Mesendoderm (in vitro differentiated cells): ENCODE results near the gene VAPA. TPM values are rescaled to one million over a fixed set of nuclear protein-coding genes. Genes with fewer than 3 reads are reported as not detected.
A peak's percentile ranks its signal among the peaks of the same experiment; 100 is the strongest.

Experiments
- DNase-seq: peaks from one replicate; pipeline ENCODE4 v3.0.0; 2013
- H2AK5ac ChIP-seq: 2 replicates; pipeline ENCODE4 v1.6.1; 2013; ENCODE audit warnings: low read length, inconsistent platforms
- H2BK120ac ChIP-seq: 2 replicates; pipeline ENCODE4 v1.6.1; 2013; ENCODE audit warnings: low read depth, mild to moderate bottlenecking, low read length, moderate library complexity, mixed read lengths
- H2BK15ac ChIP-seq: replicated peaks from 2 replicates; pipeline ENCODE4 v1.6.1; 2013; ENCODE audit warnings: low read depth, mild to moderate bottlenecking, moderate library complexity
- H2BK5ac ChIP-seq: 2 replicates; pipeline ENCODE4 v1.6.1; 2013; ENCODE audit warnings: low read length, inconsistent platforms
- H3K18ac ChIP-seq: 2 replicates; pipeline ENCODE4 v1.6.1; 2013; ENCODE audit warnings: mild to moderate bottlenecking, low read length, mixed read lengths
- H3K23ac ChIP-seq: one replicate; pipeline ENCODE4 v1.6.1; 2013; ENCODE audit warnings: low read length
- H3K27ac ChIP-seq: 2 replicates; pipeline ENCODE4 v1.5.1; 2013; ENCODE audit warnings: low read depth, mild to moderate bottlenecking, inconsistent platforms, low read length, moderate library complexity
- H3K27me3 ChIP-seq: 2 replicates; pipeline ENCODE4 v1.6.1; 2013; ENCODE audit warnings: low read length, control low read depth, mild to moderate bottlenecking, inconsistent platforms; ENCODE audit not compliant: insufficient read depth, poor library complexity
- H3K36me3 ChIP-seq: 2 replicates; pipeline ENCODE4 v1.6.1; 2013; ENCODE audit warnings: low read length, inconsistent platforms; ENCODE audit not compliant: control insufficient read depth, insufficient read depth
- H3K4ac ChIP-seq: one replicate; pipeline ENCODE4 v1.6.1; 2013; ENCODE audit warnings: low read depth, mild to moderate bottlenecking, low read length, moderate library complexity
- H3K4me1 ChIP-seq: 2 replicates; pipeline ENCODE4 v1.6.1; 2013; ENCODE audit warnings: low read depth, low read length, inconsistent platforms; ENCODE audit not compliant: control insufficient read depth
- H3K4me2 ChIP-seq: 2 replicates; pipeline ENCODE4 v1.6.1; 2013; ENCODE audit warnings: low read length
- H3K4me3 ChIP-seq: 2 replicates; pipeline ENCODE4 v1.5.1; 2013; ENCODE audit warnings: mild to moderate bottlenecking, low read length
- H3K56ac ChIP-seq: one replicate; pipeline ENCODE4 v1.6.1; 2013; ENCODE audit warnings: low read length
- H3K79me1 ChIP-seq: 2 replicates; pipeline ENCODE4 v1.6.1; 2013; ENCODE audit warnings: low read length, inconsistent platforms
- H3K79me2 ChIP-seq: 2 replicates; pipeline ENCODE4 v1.6.1; 2013; ENCODE audit warnings: mild to moderate bottlenecking, low read length; ENCODE audit not compliant: control insufficient read depth, insufficient read depth
- H3K9ac ChIP-seq: 2 replicates; pipeline ENCODE4 v1.6.1; 2013; ENCODE audit warnings: low read length, inconsistent platforms
- H4K5ac ChIP-seq: one replicate; pipeline ENCODE4 v1.6.1; 2013; ENCODE audit warnings: low read length
- H4K8ac ChIP-seq: one replicate; pipeline ENCODE4 v1.6.1; 2013; ENCODE audit warnings: low read depth, mild to moderate bottlenecking, control low read depth, low read length, moderate library complexity
- WGBS: extraction: QIAGEN DNeasy Blood & Tissue Kit; methylation state at CpG from one replicate; pipeline ENCODE4 v1.1.7; 2013; ENCODE audit warnings: low lambda C conversion rate, missing lambda C conversion rate; ENCODE audit not compliant: insufficient coverage; ENCODE audit errors: extremely low coverage; 5-methylcytosine and 5-hydroxymethylcytosine counted together
- polyA plus RNA-seq, 2 experiments: library from polyadenylated mRNA; stranded (reverse); fragments of 200-250 nt; gene quantifications; one replicate each; pipeline ENCODE4 v1.2.3, GENCODE V29; 2013

The VAPA gene, protein sequence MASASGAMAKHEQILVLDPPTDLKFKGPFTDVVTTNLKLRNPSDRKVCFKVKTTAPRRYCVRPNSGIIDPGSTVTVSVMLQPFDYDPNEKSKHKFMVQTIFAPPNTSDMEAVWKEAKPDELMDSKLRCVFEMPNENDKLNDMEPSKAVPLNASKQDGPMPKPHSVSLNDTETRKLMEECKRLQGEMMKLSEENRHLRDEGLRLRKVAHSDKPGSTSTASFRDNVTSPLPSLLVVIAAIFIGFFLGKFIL
- 128 TPM for polyA plus RNA-seq (2013, experiment 1 of 2)
- 129 TPM for polyA plus RNA-seq (2013, experiment 2 of 2)

DNA sequence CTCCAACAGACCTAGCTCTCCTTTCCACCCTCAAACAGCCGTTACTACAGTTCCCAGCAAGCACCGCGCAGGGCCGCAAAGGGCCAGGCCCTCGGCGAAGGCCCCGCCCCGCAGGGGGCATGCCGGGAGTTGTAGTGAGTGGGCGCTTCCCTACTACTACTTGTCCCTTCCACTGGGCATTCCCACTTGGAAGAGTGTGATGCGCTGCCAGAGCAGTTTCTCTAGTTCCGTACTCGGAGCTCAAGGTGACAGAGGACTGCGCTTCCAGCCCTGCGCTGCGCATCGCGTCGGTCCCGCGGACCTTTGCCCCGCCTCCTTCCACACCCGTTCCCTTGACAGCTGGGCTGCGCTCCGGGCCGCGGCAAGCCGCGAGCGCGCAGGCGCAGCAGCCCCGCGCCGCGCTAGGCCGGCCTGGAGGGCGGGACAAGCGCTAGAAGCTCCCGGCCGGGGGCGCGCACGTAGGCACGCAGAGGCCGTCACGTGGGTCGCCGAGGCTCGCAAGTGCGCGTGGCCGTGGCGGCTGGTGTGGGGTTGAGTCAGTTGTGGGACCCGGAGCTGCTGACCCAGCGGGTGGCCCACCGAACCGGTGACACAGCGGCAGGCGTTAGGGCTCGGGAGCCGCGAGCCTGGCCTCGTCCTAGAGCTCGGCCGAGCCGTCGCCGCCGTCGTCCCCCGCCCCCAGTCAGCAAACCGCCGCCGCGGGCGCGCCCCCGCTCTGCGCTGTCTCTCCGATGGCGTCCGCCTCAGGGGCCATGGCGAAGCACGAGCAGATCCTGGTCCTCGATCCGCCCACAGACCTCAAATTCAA lies at the start of gene VAPA:
Gene VAPA, plus strand, starts transcription at position 491 of the 808 bp plus-strand sequence. Its CDS starts 241 bp downstream, at position 732.
- Histone ChIP-seq H3K36me3 (no peaks in the 10 kb centered on the region), H3K79me2 (peaks cover 41% of the 10 kb centered on the region), H2BK15ac (no peak within 1 kb of the TSS), H3K4me2 (peak within 1 kb of the TSS; percentile 70), H2AK5ac (no peak within 1 kb of the TSS), H3K4me1 (no peaks in the 10 kb centered on the region), H2BK5ac (peak within 1 kb of the TSS; percentile 72), H4K8ac (peak within 1 kb of the TSS; percentile 31), H3K23ac (peak within 1 kb of the TSS; percentile 84), H4K5ac (peak within 1 kb of the TSS; percentile 33), H3K79me1 (no peaks in the 10 kb centered on the region), H3K4ac (peak within 1 kb of the TSS; percentile 84), H3K27ac (peak within 1 kb of the TSS; percentile 96), H3K4me3 (peak within 1 kb of the TSS; percentile 88), H3K18ac (peak within 1 kb of the TSS; percentile 54), H3K56ac (peak within 1 kb of the TSS; percentile 97), H3K27me3 (no peaks in the 10 kb centered on the region), H3K9ac (peak within 1 kb of the TSS; percentile 91), H2BK120ac (peak within 1 kb of the TSS; percentile 51)
- WGBS = no CpG with 5 or more reads among the region's 87 CpGs
- peak; percentile 98 for DNase-seq

DNA sequence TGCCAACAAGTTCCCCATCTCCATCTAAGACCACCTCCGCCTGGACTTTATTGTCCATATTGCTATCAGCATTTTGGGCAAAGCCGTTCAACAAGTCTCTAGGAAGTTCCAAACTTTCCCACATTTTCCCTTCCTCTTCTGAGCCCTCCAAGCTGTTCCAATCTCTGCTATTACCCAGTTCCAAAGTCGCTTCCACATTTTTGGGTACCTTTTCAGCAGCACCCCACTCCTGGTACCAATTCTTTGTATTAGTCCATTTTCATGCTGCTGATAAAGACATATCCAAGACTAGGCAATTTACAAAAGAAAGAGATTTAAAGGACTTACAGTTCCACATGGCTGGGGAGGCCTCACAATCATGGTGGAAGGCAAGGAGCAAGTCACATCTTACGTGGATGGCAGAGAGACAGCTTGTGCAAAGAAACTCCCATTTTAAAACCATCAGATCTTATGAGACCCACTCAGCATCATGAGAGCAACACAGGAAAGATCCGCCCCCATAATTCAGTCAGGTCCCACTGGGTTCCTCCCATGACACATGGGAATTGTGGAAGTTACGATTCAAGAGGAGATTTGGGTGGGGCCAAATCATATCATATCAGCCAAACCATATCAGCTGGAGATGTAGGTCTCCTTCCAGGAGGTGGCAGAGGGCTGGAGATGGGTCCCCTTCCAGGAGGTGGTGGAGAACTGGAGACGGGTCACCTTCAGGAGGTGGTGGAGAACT lies 47.9 kb upstream of the VAPA start:
- H3K4ac ChIP-seq = no peak overlapping the region
- peaks cover 19% of the 10 kb centered on the region for H3K4me1 ChIP-seq
- DNase-seq = no peak
- H4K5ac ChIP-seq = no peak overlapping the region
- H3K23ac ChIP-seq = no peak overlapping the region
- no peaks in the 10 kb centered on the region for H3K27me3 ChIP-seq
- no peak overlapping the region for H3K4me2 ChIP-seq
- H3K9ac ChIP-seq = no peak overlapping the region
- H3K56ac ChIP-seq = no peak overlapping the region
- no peak overlapping the region for H2BK15ac ChIP-seq
- no peak overlapping the region for H3K27ac ChIP-seq
- H2BK5ac ChIP-seq = no peak overlapping the region
- no peak overlapping the region for H3K4me3 ChIP-seq
- H4K8ac ChIP-seq = no peak overlapping the region
- no peak overlapping the region for H2AK5ac ChIP-seq
- H3K79me1 ChIP-seq = no peaks in the 10 kb centered on the region
- H3K79me2 ChIP-seq = no peaks in the 10 kb centered on the region
- no CpG with 5 or more reads among the region's 7 CpGs for WGBS
- H3K36me3 ChIP-seq = no peaks in the 10 kb centered on the region
- H2BK120ac ChIP-seq = no peak overlapping the region
- no peak overlapping the region for H3K18ac ChIP-seq

DNA sequence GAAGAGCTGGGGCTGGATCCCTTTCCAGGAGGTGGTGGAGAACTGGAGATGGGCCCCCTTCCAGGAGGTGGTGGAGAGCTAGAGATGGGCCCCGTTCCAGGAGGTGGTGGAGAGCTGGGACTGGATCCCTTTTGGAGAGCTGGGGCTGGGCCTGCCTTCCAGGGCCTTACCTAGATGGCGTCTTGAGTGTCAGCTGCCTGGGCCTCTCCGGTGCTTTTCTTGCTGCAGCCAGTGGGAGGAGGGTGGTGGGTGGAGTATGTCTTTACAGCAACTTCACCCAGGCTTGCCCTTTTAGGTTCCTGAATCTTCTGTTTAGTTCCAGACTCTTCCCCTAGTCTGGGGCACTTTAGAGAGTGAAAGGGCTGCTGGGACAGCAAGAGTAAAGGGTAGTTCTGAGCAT lies 47.2 kb upstream of the VAPA start:
- no peak overlapping the region for H2AK5ac ChIP-seq
- no peak overlapping the region for H4K5ac ChIP-seq
- no peak for DNase-seq
- WGBS = no CpG with 5 or more reads among the region's 3 CpGs
- H4K8ac ChIP-seq = no peak overlapping the region
- no peak overlapping the region for H2BK15ac ChIP-seq
- no peaks in the 10 kb centered on the region for H3K27me3 ChIP-seq
- no peaks in the 10 kb centered on the region for H3K79me1 ChIP-seq
- H3K23ac ChIP-seq = no peak overlapping the region
- H3K4me2 ChIP-seq = no peak overlapping the region
- no peak overlapping the region for H3K27ac ChIP-seq
- H3K4ac ChIP-seq = no peak overlapping the region
- H3K4me1 ChIP-seq = peaks cover 19% of the 10 kb centered on the region
- H3K79me2 ChIP-seq = no peaks in the 10 kb centered on the region
- no peak overlapping the region for H2BK120ac ChIP-seq
- no peak overlapping the region for H3K4me3 ChIP-seq
- no peaks in the 10 kb centered on the region for H3K36me3 ChIP-seq
- H3K18ac ChIP-seq = no peak overlapping the region
- no peak overlapping the region for H3K56ac ChIP-seq
- no peak overlapping the region for H2BK5ac ChIP-seq
- no peak overlapping the region for H3K9ac ChIP-seq

DNA sequence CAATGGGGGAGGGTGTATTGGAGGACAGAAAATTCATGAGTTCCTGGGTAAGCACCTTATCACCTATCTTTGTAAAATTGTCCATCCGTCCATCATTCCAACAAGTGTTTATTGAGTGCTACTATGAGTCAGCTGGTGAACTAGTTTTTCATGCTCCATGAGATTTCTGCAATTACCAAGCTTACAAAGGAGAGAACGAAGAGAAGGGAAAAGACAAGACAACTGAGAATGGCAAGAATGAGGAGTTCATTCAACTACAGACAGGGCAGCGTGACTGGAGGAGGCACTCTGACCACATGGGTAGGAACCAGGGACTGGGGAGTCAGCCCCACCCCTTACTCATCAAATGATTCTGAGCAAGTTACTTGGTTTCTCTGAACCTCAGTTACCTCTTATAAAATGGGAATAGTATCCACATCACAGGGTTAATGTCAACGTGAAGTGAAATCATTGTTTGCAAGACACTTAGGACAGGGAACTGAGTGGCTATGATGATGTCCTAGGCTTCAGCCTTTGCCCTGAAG lies 46.7 kb upstream of the VAPA start:
- Histone ChIP-seq H3K23ac (no peak overlapping the region), H4K5ac (no peak overlapping the region), H2BK5ac (no peak overlapping the region), H4K8ac (no peak overlapping the region), H2BK15ac (no peak overlapping the region), H3K4ac (no peak overlapping the region), H2AK5ac (no peak overlapping the region), H3K56ac (no peak overlapping the region), H3K9ac (no peak overlapping the region), H2BK120ac (no peak overlapping the region), H3K79me1 (no peaks in the 10 kb centered on the region), H3K4me2 (no peak overlapping the region), H3K18ac (no peak overlapping the region), H3K27me3 (no peaks in the 10 kb centered on the region), H3K4me3 (no peak overlapping the region), H3K79me2 (no peaks in the 10 kb centered on the region), H3K27ac (no peak overlapping the region), H3K4me1 (peaks cover 19% of the 10 kb centered on the region), H3K36me3 (no peaks in the 10 kb centered on the region)
- no CpG with 5 or more reads among the region's 4 CpGs for WGBS
- no peak for DNase-seq

DNA sequence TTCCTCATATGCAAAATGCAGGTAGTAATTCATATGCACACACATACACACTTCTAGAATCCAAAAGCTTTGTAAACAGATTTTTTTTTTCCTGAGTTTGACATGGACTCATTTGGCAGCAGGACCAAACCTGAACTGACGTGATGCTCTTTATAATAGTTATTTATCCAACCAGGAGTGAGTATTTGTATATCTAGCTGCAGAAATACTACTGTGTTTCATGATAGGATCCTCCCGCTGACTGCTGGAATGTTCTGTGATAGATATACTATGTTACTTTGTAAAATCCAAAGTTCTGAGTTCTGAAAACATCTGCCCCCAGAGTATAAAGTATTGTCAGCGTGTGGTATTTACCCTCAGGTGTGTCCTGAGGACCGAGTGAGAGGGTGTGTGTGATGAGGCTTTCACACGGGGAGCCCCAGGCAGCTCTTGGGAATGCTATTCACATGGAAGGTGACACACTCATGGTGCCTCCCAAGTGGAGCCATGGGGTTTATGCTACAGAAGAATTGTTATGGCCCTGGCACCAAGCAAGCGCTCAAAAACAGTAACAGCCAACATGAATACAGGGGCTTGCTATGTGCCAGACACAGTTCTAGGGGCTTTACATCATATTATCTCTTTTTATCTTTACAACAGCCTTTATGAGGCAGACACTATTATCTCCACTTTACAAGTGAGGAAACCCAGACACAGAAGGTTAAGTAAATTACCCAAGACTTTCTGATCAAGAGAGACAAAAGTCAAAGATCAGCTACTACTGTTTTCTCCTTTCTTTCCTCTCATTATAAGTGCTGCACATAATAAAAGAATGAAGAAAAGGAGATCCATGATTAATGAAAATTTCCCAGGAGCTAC lies 44.7 kb upstream of the VAPA start:
- Histone ChIP-seq H3K4me2 (no peak overlapping the region), H2BK15ac (no peak overlapping the region), H3K27me3 (no peaks in the 10 kb centered on the region), H3K18ac (no peak overlapping the region), H3K9ac (no peak overlapping the region), H3K79me1 (no peaks in the 10 kb centered on the region), H3K36me3 (no peaks in the 10 kb centered on the region), H3K4me3 (no peak overlapping the region), H4K5ac (no peak overlapping the region), H4K8ac (no peak overlapping the region), H3K23ac (no peak overlapping the region), H3K56ac (peak overlapping the region; percentile 35), H2BK5ac (peak overlapping the region; percentile 49), H2BK120ac (no peak overlapping the region), H3K4ac (no peak overlapping the region), H3K27ac (peak overlapping the region; percentile 43), H3K79me2 (no peaks in the 10 kb centered on the region), H3K4me1 (peaks cover 19% of the 10 kb centered on the region), H2AK5ac (peak overlapping the region; percentile 95)
- peak; percentile 79 for DNase-seq
- WGBS = no CpG with 5 or more reads among the region's 6 CpGs
